NOMO-1 treated with DMSO at 0.1 percent for 48 hours (cell line): ENCODE measurements around the gene PLCH2.
"Not testable (repeated sequence)": the region's sequence is repeated elsewhere in the genome, so short reads cannot be mapped to it uniquely, and the experiment has no call there.

Experiments
- DNase-seq: peaks from one replicate; lab custom pipeline; 2025; ENCODE audit not compliant: unreplicated experiment; lab: John Stamatoyannopoulos, UW

The PLCH2 gene

GRCh38 chr1:2442661-2443060, 33.4 kb upstream of the PLCH2 start:
- DNase-seq: no peak

GRCh38 chr1:2443277-2444137, 32.6 kb upstream of the PLCH2 start:
- no peak for DNase-seq

- no peak for DNase-seq
These were observed 31.9 kb upstream of the PLCH2 start for GRCh38 chr1:2444138-2444591.

GRCh38 chr1:2445162-2445822, 30.8 kb upstream of the PLCH2 start:
- no peak for DNase-seq

- DNase-seq: no peak
These were observed 30.3 kb upstream of the PLCH2 start for GRCh38 chr1:2445823-2446215.

GRCh38 chr1:2446394-2446793, 29.7 kb upstream of the PLCH2 start:
- DNase-seq: no peak

- DNase-seq: no peak
These were observed 29.2 kb upstream of the PLCH2 start for GRCh38 chr1:2446861-2447260.

- no peak for DNase-seq
These were observed 28.6 kb upstream of the PLCH2 start for GRCh38 chr1:2447276-2448097.

- DNase-seq: no peak
These were observed 28.0 kb upstream of the PLCH2 start for GRCh38 chr1:2448098-2448445.

GRCh38 chr1:2449636-2450454, 26.2 kb upstream of the PLCH2 start:
- no peak for DNase-seq

GRCh38 chr1:2451741-2452140, 24.3 kb upstream of the PLCH2 start:
- no peak for DNase-seq

GRCh38 chr1:2452201-2452931, 23.7 kb upstream of the PLCH2 start:
- DNase-seq: no peak

GRCh38 chr1:2452932-2453315, 23.2 kb upstream of the PLCH2 start:
- no peak for DNase-seq

- no peak for DNase-seq
These were observed 21.9 kb upstream of the PLCH2 start for GRCh38 chr1:2454227-2454626.

- DNase-seq: no peak
These were observed 20.3 kb upstream of the PLCH2 start for GRCh38 chr1:2455757-2456156.

- DNase-seq: no peak
These were observed 18.6 kb upstream of the PLCH2 start for GRCh38 chr1:2457444-2457843.

- DNase-seq: no peak
These were observed 17.4 kb upstream of the PLCH2 start for GRCh38 chr1:2458687-2459086.

- DNase-seq: not testable (repeated sequence)
These were observed 16.9 kb upstream of the PLCH2 start for GRCh38 chr1:2459102-2459753.

- no peak for DNase-seq
These were observed 16.3 kb upstream of the PLCH2 start for GRCh38 chr1:2459757-2460156.

- DNase-seq: no peak
These were observed 15.9 kb upstream of the PLCH2 start for GRCh38 chr1:2460203-2460602.
